ENCODE results near the gene UTP25.
"Not testable (repeated sequence)": the region's sequence is repeated elsewhere in the genome, so short reads cannot be mapped to it uniquely, and the experiment has no call there.

The UTP25 gene

DNA sequence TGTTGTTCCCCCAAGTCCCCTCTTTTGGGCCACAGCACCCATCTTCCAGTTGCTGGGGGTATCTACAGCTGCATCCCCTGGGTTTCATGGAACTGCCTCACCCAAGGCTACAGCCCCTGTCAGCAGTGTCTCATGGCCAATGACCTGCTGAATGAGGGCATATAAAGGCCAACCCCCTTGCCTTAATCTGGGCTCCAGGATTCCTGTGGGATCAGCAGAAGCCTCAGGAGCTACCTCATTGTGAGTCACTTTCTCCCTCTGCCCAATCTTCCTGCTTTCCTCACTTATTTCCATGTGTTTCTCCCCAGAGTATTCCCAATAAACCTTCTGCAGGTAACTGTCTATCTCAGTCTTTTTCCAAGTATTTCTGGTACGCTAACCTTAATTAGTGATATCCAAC is 73.0 kb downstream of the UTP25 start:
- DNase-seq = no peak

DNA sequence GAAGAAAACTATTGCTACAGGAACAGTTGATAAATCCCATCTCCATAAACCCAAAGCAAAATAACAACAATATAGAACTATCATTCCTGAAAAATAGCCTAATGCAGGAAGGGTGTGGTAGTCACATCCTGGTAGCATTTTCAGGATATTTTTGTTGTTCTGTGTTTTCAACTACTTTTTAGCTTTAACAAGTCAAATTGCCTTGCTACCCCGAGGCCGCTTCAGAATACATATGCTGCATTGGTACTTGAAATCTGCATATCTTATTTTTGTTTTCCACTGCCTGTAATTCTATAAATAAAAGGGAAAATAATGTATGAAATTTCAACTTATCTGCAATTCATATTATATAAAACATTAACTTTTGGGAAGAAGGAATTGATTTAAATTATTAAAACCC is 73.4 kb downstream of the UTP25 start:
- DNase-seq = no peak

- not testable (repeated sequence) for DNase-seq
Observed at GRCh38 chr1:209904774-209905173, 77.0 kb downstream of the UTP25 start.

All from inflammatory macrophage treated with lipopolysaccharide for 1 hour (primary cell).